ENCODE results near the gene ULK4.
"Not testable (repeated sequence)": the region's sequence is repeated elsewhere in the genome, so short reads cannot be mapped to it uniquely, and the experiment has no call there.

The ULK4 gene

DNA sequence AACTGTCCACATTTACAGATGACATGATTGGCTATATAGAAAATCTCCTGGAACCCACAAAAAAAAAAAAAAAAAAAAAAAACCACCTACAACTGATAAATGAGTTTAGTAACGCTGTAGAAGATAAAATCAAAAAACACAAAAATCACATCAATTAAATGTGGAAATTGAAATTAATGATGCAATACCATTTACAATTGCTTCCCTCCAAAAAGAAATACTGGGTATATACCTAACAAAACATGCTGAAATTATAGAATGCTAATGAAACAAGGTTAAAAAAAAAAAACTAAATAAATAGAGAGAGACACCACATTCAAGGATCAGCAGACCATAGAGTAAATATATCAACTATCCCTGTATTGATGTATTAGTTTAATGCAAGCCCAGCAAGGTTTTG, 215.7 kb downstream of the ULK4 start:
- DNase-seq, result no peak

DNA sequence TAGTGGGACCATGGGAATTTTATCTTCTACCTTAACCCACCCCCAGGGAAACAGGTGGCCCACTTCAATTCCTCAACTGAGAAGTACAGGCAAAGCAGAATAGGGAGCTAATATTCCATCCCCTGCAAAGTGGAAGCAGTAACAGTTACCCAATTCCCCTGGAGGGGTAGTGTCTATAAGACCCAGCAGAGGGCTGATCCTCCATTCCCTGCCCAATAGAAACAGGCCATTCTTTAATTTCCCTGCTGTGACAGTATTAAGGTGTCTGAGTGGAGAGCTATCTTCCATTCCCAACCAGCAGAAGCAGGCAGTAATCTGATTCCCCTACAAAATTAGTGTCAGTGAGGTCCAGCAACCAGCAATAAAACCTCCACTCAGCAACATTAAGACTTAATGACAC, 219.8 kb downstream of the ULK4 start:
- no peak for DNase-seq

- DNase-seq, result no peak
Observed at GRCh38 chr3:41740374-41740886, 221.5 kb downstream of the ULK4 start.

DNA sequence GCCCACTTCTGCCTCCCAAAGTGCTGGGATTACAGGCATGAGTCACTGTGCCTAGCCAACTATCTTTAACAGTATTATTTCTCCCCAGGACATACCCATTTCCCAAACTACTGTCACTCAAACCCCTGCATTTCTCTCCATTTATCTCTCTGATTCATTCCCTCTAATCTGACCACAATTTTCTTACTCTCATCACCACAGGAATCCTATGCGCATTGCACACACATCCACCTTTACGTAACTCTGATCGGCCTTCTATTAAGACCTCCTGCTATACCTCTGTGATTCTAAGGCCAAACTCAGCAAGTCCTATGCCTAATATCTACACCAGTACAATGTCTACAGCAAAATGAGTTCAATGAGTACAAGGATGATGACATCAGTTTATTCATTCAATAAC, 235.0 kb downstream of the ULK4 start:
- DNase-seq, result no peak

DNA sequence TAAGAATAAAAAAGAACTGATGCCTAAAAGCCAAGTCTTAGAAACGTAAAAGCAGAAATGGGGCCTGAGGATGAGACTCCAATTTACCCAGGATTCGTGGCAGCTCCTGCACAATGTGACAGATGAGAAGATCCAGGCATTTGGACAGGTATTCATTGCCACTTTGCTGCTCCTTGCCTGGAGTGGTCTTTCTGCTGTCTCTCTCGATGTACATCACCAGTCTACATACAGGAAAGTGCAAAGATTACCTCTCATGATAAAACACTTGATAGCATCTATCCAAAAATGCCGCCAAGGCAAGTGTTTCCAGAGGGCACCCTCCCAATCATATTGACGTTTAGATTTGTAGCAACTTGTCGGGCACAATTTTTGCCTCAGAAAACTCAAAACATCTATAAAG, 244.3 kb downstream of the ULK4 start:
- DNase-seq, result no peak

DNA sequence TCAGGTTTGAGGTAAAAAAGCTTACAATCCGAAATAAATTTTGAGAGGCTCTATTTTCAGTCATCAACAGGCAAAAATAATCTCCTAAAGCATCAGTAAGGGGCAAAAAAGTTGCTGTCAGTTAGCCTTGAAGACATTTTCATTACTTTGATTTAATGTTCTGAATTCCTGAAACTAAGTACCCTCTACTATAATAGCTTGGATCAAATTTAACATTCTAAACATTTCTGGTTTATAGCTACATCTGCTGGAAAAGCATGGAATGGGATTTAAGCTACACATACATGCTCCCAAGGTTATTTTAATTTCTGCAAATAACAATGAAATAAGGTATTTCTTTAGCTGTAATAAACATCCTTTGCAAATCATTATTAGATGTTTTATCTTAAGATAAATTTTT, 245.4 kb downstream of the ULK4 start:
- no peak for DNase-seq

- no peak for DNase-seq
Observed at GRCh38 chr3:41715376-41715775, 246.5 kb downstream of the ULK4 start.

GRCh38 chr3:41711651-41712050, 250.3 kb downstream of the ULK4 start:
- DNase-seq, result no peak

DNA sequence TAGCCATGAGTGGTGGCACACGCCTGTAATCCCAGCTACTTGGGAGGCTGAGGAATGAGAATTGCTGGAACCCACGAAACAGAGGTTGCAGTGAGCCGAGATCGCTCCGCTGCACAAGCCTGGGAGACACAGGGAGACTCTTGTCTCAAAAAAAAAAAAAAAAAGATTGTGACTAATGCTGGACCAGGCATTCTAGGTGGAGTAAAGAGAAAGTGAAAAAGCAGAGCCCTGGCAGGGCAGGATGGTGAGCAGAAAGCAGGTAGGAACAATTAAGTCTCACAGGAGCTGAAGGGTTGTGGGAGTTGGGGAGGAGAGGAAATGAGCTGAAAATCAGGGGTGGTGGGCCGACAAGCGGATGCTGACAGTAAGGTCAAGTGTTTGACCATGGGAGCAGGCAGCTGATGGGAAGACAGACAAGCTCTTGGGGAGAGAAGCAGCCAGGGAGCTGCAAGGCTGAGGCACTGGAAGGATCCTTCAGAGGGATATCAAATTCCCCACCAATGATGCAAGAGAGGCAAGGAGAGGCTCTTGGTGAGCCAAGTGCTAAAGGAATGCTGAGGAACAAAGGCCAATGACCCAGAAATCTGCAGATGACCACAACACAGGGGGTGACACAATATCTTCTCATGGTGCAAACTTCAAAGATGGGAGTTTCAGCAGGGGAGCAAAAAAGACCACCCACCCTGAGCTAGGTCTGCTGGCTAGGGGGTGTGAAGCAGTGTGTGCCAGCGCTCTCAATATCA, 251.1 kb downstream of the ULK4 start:
- DNase-seq, result no peak

DNA sequence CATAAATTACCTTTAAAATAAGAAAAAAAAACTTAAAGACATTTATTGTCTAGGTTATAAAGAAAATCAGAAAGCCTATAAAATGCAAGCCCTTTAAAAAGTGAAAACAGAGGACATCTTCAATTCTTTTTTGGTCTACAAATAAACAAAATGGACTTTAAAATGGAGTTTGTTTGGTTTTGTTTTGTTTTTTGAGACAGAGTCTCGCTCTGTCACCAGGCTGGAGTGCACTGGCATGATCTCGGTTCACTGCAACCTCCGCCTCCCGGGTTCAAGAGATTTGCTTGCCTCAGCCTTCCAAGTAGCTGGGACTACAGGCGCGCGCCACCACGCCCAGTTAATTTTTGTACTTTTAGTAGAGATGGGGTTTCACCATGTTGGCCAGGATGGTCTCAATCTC, 252.7 kb downstream of the ULK4 start:
- not testable (repeated sequence) for DNase-seq

DNA sequence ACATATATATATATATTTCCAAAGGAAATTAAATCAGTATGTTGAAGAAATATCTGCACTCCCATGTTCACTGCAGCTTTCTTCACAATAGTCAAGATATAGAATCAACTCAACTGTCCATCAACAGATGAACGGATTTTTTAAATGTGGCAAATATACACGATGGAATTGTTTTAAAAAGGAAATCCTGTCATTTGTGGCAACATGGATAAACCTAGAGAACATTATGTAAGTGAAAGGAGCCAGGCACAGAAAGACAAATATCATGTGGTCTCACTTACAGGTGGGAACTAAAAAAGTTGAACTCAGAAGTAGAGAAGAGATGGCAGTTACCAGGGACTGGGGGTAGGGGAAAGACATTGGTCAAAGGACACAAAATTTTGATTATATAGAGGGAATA, 253.7 kb downstream of the ULK4 start:
- no peak for DNase-seq

DNA sequence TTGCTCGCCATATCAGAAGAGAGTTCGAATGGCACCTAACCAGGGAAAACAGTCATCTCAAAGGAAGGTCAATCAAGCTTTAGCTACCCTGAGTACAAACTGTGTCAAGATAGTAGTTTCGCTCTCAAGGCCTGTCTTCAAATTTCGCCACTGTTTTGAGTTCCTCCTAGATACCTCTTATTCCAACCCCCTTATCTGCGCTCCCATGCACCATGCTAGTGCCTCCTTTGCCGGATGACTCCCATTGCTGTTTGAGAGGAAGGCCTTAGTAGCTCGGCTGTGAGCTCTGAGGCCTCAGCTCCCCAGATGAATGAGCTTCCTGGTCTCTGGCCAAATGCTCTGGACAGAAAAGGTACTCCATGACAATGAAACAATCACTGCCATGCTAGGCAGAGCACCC, 256.0 kb downstream of the ULK4 start:
- no peak for DNase-seq

DNA sequence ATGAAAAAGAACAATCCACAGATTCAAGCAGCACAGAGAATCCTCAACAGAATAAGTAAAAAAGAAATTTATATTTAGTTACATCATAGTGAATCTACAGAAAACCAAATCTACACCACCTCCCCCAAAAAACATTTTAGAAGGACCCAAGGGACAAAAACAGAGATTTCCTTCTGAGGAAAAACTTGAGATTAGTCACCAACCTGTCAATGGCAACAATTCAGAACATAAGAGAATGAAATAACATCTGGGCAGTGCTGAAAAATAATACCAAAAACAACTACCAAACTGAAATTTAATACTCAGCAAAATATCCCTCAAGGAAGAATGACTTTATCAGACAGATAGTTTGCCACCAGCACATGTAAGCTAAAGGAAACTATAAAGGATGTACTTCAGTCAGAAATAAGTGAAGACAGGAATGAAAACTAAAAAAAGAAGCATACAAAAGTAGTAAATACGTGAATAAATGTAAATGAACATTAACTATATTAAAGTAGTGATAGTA, 260.7 kb downstream of the ULK4 start:
- no peak for DNase-seq

- DNase-seq, result no peak
Observed at GRCh38 chr3:41700155-41700554, 261.7 kb downstream of the ULK4 start.

- no peak for DNase-seq
Observed at GRCh38 chr3:41698898-41699297, 263.0 kb downstream of the ULK4 start.

- no peak for DNase-seq
Observed at GRCh38 chr3:41697702-41698101, 264.2 kb downstream of the ULK4 start.

- not testable (repeated sequence) for DNase-seq
Observed at GRCh38 chr3:41695806-41696205, 266.1 kb downstream of the ULK4 start.

- no peak for DNase-seq
Observed at GRCh38 chr3:41693799-41694198, 268.1 kb downstream of the ULK4 start.

DNA sequence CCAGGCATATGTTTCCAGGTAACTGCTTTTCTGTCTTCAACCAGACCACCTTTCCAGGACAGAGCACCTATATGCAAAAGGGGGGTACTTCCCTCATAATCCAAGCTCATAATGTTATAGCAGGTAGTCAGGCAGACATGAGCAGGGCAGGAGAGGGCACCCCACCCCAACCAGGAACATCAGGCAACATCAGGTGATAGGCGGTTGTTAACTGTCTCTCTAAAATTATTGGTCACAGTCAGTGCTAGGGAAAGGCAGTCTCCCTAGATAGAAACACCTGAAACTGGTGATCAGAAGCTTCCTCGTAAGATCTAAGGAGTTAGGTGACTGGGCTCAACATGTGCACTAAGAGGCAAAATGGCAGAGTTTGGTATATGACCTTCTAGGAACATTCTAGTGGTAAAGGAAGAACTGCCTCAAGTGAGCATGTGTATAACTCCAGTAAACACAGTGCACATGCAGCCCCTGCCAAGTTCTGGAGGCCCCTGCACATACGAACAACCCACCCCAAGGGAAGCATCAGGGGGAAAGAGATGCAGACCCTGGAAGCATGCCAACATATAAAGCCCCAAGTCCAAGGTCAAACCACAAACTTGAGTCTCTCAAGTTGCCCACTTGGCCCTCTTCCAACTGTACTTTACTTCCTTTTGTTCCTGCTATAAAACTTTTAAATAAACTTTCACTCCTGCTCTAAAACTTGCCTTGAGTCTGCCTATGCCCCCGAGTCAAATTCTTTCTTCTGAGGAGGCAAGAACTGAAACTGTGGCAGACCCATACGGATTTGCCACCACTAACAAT, 270.9 kb downstream of the ULK4 start:
- DNase-seq, result no peak

DNA sequence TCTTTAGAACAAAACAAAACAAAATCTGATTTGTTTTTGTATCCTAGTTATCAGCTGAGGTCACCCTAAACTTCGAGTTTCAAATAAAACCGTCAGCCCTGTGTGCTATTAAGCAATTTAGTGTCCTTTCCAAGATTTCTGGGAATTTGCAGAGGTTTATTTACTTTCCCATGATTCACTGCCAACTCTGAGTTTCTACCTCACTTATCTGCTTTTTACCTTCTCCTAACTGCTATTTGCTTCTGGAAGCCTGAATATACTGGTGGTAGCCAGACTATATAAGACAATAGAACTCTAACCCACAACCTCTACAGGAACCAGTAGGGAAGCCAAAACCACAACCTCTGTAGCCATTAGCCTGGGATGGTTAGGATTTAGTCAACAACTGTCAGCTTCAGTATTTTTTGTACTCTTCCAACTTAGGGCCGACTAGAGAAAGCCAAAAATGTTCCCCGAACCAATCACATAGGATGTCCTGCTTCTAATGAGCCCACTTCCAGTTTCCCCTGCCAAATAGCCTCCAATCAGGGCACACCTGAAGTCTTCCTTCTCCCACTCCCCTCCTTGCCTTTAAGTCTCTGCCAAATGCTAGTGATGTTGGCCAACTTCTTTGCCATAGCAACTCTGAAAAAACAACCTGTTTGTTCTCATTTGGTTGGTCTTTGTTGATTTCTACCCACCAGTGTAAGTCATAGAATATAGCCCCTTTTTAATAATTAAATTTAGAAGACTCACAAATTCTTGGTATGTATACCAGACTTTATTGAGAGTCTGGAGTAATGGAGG, 273.1 kb downstream of the ULK4 start:
- no peak for DNase-seq

DNA sequence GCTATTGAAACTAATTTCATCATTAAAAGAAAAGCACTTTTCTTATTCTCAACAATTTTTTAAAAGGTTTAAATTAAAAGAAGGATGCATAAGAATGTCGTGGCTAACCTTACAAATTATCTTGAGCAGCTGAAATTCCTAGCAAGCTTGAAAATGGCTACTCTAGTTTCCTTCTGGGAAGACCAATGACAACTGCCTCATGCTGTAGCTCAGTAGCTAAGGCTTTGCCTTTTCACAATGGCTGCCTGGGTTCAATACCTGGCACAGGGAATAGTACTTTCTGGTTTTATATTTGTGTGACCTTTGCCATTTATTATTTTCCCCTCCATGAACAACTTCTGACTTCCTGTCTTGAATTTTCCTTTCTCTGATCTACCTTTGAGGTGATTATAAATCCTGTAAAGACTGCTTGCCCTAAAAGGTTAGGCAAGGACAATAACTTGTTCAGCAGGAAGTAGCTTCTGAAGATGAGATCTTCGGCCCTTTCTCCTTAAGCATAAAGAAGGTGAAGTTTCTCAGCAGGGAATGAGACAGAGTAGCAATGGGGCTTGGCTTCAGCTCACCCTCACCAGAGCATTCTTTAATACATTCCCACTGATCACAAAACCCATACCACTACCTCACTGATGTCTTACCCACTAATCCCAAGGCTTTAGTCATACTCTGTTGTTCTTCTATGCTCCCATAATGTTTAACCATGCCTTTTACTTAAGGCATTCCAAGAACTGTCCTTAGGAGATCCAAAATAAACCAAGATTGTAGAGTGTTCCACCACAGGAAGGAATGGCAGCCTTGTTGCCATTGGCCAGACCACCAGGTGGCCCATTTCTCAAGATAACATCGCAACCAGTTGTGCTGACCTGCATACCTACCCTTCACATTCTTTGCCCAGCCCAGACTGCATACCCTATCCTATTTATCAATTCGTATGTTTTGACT, 276.8 kb downstream of the ULK4 start:
- no peak for DNase-seq

All from activated naive CD4-positive, alpha-beta T cell treated with anti-CD3 and anti-CD28 coated beads, Interleukin-2, amount 50 U/mL, for 16 hours (primary cell).